ENCODE data around the gene CRACR2B.

Gene CRACR2B

DNA sequence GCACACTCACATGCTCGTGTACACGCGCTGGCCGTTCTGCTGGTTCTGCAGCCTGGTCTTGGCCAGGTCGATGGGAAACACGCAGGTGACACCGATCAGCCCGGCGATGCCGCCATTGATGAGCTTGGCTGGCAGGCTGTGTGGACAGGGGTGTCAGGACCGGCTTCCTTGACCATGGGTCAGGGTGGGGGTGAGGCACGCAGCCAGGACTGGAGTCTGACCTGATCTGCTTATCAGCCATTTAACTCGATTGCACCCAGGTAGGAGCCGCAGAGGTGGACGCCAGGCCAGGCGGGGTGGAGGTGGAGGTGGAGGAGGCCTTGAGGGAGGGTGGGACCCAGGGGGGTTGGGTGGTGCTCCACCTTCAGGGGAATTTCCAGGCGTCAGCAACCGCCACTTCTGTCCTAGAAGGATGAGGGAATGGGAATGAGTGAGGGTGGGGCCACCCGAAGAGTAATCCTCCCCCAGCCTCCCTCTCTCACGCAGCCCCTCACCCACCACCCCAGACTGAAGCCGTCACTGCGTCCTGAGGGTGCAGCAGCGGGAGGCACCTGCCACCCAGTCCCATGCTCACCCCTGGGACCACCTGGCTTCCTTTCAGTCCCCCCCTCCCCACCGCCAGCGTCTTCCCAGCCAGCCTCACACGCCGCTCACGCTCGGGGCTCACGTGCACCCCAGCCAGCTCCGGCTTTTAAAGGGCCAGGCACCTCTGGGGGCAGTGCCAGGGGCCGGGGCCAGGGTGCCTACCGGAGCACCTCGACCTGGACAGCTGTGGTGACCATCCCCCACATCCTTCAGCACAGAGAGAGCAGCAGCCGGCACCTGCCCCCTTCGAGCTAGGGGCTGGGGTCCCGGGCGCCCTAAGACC is 32.7 kb upstream of the CRACR2B start:
- peak; percentile 65 for DNase-seq (ENCODE audit: low spot score)

- peak; percentile 58 for DNase-seq (ENCODE audit: low spot score)
Measured at GRCh38 chr11:795634-796564, 31.8 kb upstream of the CRACR2B start.

DNA sequence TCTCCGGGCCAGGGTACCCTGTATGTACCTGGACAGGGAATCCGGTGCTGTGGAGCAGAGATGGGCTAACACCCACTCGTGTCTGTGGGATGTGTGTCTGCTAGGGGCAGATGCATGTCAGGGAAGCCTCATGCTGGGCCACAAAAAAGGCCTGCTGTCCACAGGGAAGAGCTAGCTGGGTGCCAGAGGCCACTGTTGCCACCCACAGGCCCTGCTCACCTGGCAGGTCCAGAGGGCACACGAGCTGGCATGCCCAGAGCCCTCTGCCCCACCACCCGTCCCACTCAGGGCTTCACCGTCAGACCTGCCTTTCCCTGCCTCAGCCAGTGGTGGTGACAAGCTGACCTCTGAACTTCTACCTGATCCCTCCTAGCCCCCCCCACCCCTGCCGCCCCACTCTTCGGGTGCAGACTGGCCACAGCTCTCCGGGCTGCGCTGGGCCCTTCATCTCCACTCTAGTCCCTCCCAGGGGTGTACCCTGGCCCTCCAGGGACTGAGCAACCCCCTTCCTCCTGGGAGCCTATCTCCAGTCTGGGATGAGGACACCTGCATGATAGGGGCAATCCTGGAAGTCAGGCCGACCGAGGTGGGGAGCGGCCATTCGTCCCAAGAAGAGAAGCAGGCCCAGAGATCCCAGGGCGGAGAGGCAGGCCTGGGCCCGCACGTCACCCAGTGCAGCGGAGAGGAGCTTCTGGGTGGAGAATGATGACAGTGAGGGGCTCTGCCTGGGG is 31.0 kb upstream of the CRACR2B start:
- no peak for DNase-seq (ENCODE audit: low spot score)

GRCh38 chr11:797296-798092 is 30.2 kb upstream of the CRACR2B start:
- peak; percentile 70 for DNase-seq (ENCODE audit: low spot score)

GRCh38 chr11:798093-798713 is 29.5 kb upstream of the CRACR2B start, which contains the start of gene SLC25A22:
TSS of gene SLC25A22 (minus strand) at chr11:798281. CDS start at chr11:795006, 3,275 bp downstream.
- DNase-seq (ENCODE audit: low spot score) = peak; percentile 70

DNA sequence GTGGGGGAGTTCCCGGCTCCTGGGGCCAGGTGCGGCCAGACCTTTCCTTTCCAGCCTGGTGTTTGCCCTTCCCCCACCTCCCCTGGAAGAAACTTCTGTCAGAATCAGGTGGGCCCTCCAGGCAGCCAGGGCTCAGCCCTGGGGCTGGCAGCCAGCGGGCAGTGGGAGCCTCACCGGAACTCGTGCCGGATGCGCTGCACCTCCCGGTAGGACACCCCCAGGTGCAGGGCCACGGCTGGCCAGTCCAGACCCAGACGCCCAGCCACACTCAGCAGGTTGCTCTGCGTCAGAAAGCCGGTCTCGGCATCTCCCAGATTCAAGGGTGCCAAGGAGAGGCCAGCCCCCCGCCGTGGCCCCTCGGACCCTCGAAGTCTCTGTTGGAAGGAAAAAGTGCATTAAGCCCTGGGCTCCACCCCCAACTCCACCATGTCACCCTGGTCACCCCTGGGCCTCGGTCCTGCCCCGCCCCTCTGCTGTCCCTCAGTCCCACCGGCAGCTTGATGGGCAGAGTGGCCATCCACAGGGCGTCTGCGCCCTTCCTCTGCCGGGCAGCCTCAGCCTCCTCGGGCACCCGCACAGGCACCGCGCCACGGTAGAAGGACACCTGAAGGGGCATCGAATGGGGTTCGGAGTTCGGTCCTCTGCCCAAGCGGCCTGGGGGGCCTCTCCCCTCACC is 27.9 kb upstream of the CRACR2B start:
- DNase-seq (ENCODE audit: low spot score) = no peak

GRCh38 chr11:800473-800872 is 27.2 kb upstream of the CRACR2B start:
- no peak for DNase-seq (ENCODE audit: low spot score)

GRCh38 chr11:801097-801780 is 26.5 kb upstream of the CRACR2B start:
- no peak for DNase-seq (ENCODE audit: low spot score)

GRCh38 chr11:802018-802617 is 25.6 kb upstream of the CRACR2B start:
- no peak for DNase-seq (ENCODE audit: low spot score)

GRCh38 chr11:802693-803466 is 24.8 kb upstream of the CRACR2B start:
- no peak for DNase-seq (ENCODE audit: low spot score)

GRCh38 chr11:803467-803742 is 24.3 kb upstream of the CRACR2B start:
- DNase-seq (ENCODE audit: low spot score) = no peak

DNA sequence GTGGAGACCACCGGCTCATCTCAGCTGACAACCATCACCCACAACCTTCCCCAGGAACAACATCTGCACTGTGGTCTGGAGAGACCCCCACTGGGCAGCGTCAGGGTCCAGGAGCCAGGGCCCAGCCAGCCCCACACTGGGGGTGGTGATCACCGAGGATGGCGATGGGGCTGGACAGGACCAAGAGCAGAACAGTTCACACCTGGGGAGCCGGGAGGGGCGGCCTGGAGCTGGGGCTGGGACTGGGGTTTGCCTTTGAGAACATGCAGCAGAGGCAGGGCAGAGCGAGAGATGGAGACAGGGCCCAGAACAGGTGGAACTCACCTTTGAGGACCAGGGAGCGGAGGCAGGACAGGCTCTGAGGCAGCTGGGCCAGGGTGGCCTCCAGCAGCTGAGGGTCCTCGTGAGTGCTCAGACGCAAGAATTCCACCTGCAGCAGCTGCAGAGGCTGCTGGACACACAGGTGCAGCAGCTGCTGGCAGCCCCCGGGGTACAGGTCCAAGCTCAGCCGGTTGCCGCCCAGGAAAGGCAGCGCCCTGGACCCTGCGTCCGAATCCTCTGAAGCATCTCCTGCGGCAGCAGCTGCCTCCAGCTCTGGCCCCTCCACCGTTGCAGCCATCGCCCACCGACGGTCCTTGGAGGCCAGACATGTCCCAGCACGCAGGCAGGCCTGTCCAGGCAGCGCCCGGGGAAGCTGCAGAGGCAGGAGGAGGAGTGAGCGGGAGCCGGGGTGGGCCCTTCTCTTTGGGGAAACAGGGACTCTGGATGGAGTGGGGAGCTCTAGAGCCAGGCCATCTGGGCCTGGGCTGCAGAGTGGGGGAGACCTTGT is 23.7 kb upstream of the CRACR2B start:
- DNase-seq (ENCODE audit: low spot score) = no peak

- DNase-seq (ENCODE audit: low spot score) = no peak
Measured at GRCh38 chr11:804599-804964, 23.1 kb upstream of the CRACR2B start.

DNA sequence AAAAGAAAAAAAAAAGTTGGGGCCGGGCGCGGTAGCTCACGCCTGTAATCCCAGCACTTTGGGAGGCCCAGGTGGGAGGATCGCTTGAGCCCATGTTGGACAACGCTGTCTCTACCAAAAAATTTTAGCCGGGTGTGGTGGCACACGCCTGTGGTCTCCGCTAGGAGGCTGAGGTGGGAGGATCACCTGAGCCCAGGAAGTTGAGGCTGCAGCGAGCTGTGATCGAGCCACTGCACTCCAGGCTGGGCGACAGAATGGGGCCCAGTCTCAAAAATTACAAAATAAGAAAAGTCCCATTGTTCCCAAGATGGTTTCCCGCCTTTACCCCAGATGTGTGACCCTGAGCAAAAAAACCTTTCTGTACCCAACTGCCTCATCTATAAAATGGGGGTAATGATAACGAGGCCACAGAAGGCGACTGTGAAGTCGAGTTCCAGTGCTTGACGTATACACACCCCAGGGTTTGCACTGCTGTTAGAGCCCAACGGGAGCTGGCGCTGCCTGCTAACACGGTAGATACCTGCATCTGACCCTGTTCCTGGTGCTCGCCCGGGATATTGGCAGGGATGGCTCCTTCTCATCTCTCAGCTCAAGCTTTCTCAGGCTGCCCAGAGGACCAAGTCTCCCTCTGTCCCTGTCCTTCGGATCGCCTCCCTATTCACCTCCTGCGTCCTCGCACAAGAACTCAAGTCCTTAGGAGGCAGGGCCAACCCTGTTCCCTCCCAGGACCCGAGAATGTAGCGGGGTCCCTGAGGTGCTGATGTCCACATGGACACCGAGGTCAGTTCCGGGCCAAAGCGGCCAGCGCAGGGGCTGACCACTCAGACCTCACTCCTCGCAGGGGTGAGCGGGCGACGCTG is 19.1 kb upstream of the CRACR2B start:
- DNase-seq (ENCODE audit: low spot score) = peak; percentile 78

- peak; percentile 96 for DNase-seq (ENCODE audit: low spot score)
Measured at GRCh38 chr11:809287-810039, 18.3 kb upstream of the CRACR2B start, which contains the start of gene RPLP2. TSS of gene RPLP2 (plus strand) at chr11:809967. CDS start at chr11:810235, 268 bp downstream.

DNA sequence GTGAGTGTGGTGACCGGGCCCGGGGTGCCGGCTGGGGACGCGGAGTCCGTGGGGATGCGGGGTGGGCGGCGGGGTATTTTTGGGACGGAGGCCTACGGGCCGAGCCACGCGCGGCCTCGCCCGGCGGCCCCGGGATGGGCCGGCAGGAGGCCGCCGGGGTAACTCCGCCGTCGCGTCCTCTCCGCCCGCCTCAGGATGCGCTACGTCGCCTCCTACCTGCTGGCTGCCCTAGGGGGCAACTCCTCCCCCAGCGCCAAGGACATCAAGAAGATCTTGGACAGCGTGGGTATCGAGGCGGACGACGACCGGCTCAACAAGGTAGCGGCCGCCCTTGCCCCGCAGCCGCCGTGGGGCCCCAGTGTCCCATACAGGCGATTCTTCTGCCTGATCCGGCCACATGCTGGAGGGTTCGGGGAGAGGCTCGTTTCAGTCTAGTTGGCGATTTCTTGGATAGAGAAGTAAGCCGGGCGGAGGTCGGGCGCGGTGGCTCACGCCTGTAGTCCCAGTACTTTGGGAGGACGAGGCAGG is 17.6 kb upstream of the CRACR2B start:
- no peak for DNase-seq (ENCODE audit: low spot score)
